ENCODE data around the gene CIC.
"Not testable (repeated sequence)": the region's sequence is repeated elsewhere in the genome, so short reads cannot be mapped to it uniquely, and the experiment has no call there.

The CIC gene

DNA sequence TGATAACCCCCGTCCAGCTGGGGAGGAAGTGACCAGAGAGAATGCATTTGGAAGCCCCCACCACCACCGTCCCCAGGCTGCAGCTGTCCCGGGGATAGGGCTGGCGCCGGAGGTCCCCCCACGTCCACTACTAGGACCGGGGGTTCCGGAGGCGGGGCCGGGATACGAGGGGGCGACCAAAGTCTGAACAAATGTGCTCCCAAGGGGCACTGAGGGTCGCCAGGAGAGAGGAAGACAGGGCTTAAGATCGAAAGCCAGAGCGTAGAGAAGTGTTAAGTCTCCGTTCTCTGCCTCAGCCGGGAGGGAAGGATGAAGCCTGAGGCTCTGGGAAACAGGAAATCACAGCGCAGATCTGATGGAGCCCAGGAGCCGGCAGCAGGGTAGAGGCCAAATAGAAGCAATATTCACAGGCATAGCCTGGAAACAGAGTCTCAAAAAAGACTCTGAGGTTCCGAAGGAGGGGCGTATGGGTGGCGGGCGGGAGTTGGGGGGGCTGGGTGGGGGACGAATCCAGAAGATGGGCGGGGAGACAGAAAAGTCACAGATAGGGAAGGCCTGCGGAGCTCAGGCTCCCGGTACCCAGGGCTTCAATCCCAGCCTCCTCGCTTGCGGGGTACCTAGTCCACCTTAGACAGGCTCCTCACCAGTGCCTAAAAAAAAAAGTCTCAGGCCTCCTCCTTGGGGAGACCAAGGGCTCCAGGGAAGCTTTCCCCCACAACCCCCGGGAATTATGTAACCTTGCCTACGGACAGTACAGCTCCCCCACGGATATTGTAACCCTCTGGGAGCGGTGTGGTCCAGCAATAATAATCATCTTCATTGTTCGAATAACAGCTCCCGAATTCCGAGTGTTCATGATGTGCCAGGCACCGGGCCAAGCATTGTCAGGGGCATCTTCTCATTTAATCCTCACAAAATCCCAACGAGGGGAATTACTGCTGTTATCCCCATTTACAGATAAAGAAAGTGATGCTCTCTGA lies 13.0 kb upstream of the CIC start:
- DNase-seq: no peak

DNA sequence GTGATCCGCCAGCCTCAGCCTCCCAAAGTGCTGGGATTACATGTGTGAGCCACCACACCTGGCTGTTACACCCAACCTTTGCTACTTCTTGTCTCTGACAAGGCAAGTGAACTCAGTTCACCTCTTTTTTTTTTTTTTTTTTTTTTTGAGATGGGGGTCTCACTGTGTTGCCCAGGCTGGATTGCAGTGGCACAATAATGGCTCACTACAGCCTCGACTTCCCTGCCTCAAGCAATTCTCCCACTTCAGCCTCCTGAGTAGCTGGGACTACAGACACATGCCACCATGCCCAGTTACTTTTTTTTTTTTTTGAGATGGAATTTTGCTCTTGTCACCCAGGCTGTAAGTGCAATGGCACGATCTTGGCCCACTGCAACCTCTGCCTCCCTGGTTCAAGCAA lies 11.2 kb upstream of the CIC start:
- DNase-seq: not testable (repeated sequence)

DNA sequence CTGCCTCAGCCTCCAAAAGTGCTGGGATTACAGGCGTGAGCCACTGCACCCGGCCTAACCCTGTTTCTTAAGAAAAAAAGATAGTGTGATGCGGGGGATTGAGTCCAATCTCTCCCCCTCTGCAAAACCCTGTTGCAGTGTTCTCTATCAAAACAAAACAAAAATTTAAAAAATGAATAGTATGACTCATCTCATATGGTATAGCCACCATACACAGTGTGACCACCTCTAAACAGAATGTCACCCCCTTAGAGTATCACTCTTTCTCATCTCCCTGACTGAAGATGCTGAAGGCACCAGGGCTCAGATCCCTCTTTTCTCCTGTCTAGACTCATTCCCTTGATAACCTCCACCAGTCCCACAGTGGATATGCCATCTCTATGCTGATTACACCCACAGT lies 7.3 kb upstream of the CIC start:
- no peak for DNase-seq

DNA sequence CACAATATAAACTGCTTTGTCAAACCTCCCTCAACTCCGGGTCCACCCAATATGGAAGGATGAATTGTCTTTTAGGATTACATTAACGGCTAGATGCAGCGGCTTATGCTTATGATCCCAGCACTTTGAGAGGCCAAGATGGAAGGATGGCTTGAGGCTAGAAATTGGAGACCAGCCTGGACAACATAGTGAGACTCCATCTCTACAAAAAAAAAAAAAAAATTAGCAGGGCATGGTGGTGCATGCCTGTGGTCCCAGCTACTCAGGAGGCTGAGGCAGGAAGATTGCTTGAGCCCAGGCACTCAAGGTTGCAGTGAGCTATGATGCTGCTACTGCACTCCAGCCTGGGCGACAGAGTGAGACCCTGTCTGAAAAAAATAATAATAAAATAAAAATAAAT lies 2.9 kb upstream of the CIC start:
- DNase-seq: not testable (repeated sequence)

DNA sequence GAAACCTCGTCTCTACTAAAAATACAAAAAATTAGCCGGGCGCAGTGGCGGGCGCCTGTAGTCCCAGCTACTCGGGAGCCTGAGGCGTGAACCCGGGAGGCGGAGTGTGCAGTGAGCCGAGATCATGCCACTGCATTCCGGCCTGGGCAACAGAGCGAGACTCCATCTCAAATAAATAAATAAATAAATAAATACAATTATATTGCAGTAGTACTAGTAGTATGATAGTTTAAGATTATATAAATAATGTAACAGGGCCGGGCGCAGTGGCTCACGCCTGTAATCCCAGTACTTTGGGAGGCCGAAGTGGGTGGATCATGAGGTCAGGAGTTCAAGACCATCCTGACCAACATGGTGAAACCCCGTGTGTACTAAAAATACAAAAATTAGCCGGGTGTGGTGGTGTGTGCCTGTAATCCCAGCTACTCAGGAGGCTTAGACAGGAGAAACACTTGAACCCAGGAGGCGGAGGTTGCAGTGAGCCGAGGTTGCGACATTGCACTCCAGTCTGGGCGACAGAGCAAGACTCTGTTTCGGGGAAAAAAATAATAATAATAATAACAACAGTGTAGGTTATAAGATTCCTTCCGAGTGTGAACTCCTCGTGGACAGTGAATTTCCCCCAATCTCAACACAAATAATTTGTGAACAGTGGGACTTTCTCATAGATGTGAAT lies 2.0 kb upstream of the CIC start:
- DNase-seq: not testable (repeated sequence)

DNA sequence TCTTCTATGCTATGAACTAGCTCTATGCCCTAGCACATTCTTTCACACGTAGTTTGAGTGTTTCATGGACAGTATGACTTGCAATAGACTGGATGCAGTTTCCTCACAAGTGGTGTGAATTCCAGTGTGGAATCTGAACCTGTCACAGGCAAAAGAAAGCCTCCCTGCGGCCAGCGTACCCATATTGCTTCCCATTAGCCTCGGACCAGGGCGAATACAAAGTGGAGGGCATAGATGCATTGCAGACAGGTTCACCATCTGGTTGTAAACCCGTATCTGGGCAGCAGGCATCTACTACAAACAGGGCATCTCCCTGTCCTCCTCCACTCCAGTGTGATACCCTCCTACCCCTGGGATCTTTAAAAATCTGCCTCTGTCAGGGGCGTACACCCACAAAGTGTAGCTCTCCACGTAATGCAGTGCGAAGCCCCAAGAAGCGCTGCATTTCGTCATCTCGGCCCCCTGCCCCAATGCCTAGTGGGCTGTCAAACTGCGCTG lies 1.4 kb upstream of the CIC start:
- DNase-seq: no peak

DNA sequence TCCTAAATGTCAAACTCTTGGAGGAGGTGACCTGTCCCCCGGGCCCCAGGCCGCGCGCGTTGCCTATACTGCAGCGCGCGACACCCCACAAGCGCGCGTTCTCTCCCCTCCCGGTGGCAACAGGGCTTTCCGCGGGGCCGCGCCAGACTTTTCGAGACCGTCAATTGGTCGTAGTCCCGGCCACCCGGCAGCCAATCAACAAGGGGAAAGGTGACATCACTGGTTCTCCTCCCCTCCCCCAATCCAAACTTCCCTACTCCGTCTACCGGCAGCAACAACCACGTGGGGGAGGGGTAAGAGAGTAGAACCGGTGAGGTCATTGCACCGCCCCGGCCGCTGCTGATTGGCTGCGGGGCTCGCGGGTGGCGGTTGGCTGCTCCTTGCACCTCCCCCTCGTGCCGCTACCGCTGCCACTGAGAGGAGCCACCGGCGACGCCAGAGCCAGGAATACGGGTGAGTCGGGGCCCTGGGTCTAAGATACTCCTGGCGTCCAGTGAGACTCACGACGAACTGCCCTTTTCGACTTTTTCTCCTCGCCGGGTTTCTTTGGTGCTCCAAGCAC lies 829 bp upstream of the CIC start:
- peak; percentile 99 to 100 for DNase-seq

DNA sequence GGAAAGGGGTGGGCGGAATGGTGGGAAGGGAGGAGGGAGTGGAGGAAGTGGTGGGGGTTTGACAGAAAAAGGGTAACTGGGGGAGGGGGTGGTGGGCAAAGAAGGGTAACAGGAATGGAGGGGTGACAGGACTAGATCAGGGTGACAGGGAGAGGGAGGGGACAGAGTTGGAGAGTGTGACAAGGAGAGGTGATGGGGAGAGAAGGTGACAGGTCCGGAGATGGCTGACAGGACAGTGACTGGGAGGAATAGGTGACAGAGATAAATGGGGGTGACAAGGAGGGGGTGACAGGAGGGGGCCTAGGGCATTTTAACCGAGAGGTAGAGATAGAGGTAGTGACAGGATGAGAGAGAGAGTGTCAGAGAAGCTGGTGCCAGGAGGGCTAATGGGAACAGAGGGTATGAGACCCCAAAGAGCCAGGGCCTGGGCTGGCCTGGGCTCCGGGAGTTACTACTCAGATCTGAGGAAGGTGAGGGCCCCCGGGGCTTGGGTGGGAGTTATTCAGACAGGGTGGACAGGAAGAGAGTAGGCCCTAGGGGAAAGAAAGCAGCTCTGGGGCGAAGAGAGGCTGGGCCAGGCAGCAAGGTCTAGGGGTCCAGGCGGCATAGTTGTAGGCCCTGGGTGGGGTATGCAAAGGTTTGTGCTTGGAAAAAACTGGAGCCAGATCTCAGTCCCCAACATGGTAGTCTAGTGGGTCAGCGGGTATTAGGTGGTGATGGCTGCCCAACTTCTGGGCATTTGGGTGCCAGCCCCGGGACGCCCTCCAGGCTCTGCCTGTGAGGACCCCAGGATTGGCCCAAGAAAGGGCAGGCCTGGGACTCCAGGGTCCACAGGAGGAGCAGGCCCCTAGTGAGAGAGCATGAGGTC lies 660 bp downstream of the CIC start:
- DNase-seq: no peak

DNA sequence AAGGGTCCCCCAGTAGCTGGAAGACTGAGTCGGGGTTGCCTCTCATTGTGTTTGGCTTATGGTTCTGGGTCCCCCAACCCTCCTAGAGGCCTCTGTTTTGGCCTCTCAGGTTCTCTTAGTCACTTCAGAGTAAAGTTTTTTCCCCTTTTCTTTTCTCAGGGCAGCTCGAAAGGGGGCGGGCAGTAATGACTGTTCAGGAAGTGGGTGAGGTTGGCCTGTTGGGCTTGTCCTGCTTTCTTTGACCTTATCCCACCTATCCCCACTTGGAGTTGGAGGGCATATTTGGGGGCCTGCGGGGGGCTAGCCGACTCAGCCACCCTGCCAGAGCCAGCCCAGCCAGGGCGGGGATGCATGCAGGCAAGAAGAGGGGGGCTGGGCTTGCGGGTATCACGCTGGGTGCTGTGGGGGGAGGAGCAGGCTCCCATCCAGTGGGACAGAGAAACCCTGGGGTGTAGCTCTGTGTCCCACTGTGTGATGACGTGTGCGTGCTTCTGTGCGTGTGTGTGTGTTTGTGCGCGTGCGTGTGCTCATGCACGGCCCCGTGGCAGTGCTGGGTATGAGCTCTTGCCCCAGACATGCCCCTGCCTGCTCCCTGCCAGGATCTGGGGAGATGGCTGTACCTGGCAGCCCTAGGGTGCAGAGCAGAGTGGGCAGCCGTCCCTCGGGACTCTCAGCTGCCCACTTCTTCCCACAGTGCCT lies 1.4 kb downstream of the CIC start:
- peak; percentile 55 to 60 for DNase-seq

DNA sequence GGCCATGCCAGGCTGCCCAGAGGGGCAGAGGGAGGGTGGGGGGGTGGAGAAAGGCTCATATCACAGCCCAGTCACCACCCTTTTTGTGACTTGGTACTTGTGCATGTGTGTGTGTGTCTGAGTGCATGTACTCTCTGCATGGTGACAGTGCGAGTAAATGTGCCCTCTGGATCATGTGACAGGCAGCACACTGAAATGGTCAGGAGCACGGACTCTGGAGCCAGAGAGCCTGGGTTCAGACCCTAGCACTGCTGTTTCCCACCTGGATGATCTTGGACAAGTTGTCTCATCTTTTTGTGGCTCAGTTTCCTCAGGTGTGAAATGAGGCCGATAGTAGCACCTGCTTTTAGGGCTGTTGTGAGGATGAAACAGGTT lies 2.0 kb downstream of the CIC start:
- no peak for DNase-seq

DNA sequence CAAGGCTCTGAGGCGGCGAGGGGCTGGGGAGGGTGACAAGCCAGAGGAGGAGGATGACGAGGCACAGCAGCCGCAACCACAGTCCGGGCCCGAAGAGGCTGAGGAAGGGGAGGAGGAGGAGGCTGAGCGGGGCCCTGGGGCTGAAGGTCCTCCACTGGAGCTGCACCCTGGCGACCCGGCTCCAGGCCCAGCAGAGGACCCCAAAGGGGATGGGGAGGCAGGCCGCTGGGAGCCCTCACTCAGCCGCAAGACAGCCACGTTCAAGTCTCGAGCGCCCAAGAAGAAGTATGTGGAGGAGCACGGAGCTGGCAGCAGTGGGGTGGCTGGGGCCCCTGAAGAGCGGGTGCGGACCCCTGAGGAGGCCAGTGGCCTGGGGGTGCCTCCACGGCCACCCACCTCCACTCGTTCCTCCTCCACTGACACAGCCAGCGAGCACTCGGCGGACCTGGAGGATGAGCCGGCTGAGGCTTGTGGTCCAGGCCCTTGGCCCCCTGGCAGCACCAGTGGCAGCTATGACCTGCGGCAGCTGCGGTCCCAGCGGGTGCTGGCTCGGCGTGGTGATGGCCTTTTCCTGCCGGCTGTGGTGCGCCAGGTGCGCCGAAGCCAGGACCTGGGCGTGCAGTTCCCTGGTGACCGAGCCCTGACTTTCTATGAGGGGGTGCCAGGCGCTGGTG lies 2.9 kb downstream of the CIC start:
- no peak for DNase-seq

DNA sequence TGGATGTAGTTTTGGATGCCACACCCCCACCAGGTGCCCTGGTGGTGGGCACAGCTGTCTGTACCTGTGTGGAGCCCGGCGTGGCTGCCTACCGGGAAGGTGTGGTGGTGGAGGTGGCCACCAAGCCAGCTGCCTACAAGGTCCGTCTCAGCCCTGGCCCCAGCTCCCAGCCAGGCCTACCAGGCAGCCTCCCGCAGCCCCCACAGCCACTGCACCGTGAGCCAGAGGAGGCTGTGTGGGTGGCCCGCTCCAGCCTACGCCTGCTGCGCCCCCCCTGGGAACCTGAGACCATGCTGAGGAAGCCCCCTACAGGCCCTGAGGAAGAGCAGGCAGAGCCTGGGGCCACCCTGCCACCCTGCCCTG lies 3.5 kb downstream of the CIC start:
- no peak for DNase-seq

DNA sequence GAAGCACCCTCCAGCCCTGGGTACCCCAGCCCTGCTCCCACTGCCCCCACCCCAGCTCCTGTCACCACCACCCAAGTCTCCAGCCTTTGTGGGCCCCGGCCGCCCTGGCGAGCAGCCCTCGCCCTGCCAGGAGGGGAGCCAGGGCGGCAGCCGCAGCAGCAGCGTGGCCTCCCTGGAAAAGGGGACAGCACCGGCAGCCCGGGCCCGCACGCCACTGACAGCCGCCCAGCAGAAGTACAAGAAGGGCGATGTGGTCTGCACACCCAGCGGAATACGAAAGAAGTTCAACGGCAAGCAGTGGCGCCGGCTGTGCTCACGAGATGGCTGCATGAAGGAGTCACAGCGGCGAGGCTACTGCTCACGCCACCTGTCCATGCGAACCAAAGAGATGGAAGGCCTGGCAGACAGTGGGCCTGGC lies 3.9 kb downstream of the CIC start:
- no peak for DNase-seq

DNA sequence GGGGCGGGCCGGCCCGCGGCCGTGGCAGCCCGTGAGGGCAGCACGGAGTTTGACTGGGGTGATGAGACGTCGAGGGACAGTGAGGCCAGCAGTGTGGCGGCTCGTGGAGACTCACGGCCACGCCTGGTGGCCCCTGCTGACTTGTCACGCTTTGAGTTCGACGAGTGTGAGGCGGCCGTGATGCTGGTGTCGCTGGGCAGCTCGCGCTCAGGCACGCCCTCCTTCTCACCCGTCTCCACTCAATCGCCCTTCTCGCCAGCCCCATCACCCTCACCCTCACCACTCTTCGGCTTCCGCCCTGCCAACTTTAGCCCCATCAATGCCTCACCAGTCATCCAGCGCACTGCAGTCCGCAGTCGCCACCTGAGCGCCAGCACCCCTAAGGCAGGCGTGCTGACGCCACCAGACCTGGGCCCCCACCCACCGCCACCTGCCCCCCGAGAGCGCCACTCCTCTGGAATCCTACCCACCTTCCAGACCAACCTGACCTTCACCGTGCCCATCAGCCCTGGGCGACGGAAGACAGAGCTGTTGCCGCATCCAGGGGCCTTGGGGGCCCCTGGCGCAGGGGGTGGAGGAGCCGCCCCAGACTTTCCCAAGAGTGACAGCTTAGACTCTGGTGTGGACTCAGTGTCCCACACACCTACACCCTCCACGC lies 4.5 kb downstream of the CIC start:
- DNase-seq: no peak

DNA sequence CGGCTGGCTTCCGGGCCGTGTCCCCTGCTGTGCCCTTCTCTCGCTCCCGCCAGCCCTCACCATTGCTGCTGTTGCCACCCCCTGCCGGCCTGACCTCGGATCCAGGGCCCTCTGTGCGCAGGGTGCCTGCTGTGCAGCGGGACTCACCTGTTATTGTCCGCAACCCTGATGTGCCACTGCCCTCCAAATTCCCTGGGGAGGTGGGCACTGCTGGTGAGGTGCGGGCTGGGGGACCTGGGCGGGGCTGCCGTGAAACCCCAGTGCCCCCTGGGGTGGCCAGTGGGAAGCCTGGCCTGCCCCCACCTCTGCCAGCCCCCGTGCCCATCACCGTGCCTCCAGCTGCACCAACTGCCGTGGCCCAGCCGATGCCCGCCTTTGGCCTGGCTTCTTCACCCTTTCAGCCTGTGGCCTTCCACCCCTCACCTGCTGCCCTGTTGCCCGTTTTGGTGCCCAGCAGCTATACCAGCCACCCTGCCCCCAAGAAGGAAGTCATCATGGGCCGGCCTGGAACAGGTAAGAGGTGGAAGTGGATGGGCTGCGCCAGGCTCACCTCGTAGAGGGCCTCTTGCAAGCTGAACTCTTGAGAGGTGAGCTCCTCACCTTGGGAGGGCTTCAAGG lies 5.1 kb downstream of the CIC start:
- no peak for DNase-seq

DNA sequence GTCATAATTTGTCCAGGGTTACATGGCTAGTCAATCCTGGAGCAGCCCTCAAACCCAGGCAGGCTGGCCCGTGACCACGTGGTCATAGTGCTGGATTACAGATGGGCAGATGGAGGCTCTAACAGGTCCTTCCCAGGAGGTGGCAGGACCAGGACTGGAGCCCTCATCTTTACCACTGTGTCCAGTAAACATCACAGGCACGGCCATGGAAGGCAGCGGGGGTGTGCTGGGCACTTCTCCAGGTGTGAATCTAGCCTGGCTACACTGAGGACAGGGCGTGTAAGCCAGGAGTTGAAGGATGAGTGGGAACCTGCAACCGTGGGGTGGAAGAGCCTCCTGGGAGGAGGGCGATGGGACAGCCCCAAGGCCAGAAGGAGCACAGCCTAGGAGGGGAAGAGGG lies 6.1 kb downstream of the CIC start:
- DNase-seq: no peak

DNA sequence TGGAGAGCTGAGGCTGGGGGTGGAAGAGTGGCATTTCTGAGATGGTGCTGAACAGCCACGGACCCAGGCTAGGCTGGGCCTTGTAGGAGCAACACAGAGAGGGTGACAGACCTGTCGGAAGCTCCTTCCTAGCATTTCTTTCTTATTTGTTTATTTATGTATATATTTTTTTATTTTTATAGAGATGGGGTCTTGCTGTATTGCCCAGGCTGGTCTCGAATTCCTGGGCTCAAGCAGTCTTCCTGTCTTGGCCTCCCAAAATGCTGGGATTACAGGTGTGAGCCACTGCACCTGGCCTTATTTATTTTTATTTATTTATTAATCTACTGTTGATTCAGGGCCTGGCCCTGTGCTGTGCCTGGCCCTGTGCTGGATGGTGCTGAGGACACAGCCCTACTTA lies 6.5 kb downstream of the CIC start:
- no peak for DNase-seq

DNA sequence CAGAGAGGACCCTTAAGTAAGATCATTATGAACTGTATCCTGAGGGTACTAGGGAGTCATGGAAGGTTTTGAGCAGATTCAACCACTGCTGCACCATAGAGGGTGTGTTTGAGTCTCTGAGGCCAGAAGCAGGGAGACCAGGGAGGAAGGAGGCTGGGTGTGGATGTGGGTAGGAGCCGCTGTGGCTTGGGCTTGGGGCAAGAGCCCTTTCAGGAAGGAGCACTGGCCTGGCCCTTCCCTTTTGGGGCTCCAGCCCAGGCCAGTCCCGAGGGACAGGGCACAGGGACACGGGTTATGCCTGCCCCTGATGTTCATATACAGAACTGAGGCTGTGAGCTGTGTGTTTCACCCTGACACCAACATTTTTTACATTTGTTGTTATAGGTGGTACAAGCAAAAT lies 7.2 kb downstream of the CIC start:
- DNase-seq: peak; percentile 59 to 62

DNA sequence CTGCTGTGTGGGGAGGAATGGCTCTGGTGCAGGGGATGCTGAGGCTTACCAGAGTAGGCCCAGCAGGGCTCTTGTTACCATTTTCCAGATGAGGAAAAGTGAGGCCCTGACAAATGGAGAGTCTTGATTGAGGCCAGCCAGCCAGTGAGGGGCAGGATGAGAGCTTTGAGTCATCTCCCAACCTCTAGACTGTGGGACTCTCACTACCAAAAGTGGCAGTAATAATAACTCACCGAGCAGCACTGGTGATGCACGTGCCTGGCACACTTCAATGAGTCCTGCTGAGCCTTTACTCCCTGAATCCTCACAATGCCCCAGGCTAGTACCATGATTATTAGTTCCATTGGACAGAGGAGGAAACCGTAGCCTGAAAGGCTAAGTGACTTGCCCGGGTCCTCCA lies 7.8 kb downstream of the CIC start:
- DNase-seq: no peak

DNA sequence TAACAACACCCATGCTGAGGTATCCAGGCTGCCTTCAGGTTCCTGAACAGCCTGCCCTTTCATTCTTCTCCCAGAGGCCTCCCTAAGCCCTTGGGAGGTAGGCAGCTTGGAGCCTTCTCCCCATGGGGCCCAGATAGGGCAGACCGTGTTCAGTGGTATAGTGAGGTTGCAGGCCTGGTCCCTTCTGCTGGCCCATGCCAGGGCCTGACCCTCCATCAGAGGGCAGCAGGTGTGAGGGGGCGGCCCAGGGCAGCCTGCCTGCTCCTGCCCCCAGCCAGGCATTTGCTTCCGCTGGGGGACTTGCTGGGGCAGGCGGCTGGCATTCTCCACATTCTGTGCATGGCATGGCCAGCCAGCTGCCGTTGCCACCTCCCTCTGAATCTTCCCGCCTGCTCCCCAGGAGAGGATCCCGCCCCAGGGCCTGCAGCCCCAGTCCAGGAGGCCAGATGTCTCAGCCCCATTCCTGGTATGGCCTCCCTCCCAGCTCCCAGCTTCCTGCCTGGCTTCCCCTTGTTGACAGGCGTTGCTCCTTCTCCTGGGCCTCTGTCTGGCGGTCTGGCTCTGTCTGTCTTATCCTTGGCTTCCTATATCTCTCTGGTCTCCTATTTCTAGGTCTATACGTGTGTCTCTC lies 8.9 kb downstream of the CIC start:
- no peak for DNase-seq
